ENCODE results near the gene NR2F1-AS1.

DNA sequence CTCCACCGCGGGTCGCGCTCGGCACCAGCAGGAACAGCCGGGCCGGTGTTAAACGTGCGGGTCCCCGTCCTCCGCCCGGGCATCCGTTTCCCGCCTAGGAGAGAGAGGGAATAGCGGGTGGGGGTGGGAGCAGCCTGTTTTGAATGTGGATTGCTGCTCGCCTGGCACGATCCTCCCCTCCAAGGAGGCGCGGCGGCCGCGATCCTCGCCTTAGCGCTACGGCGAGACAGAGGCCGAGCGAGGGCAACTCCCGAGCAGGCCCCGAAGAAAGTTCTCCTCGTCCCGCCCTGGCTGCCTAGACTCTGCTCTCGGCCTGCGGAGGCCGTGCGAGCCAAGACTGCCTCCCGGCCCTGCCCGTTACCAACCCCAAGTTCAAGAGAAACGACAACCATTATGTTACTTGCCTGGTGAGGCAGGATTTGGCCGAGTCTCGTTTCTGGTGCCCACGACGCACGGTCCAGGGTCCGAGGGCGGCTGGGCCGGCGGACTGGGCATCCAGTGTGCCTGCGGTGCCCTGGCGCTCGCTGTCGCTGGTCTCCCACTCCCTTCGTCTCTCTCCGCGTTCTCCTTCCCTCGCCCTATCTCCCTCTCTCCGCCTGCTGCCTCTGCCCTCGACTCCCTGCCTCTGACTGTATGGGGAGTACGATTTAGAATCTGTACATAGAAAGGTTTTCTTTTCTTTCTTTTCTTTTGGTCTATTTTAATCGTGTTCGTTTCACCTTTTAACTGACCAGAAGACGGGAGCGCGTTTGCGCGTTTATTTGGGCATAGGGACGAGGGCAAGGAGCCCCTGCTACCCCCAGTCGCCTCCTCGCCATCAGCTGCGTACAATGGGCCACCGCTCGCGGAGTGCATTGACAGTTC, 724 bp downstream of the NR2F1-AS1 start:
- TF ChIP-seq L3MBTL2 (IDR thresholded peaks at IDR 0.05) (no peak), EZH2 (IDR thresholded peaks at IDR 0.05; ENCODE audit: borderline replicate concordance, low read depth, low read length) (no peak), ZNF639 (CRISPR knock-in tag; conservative IDR thresholded peaks at IDR 0.05 in 1 of 2, IDR thresholded peaks at IDR 0.05 in 1 of 2) (no peak), ZNF384 (IDR thresholded peaks at IDR 0.05; ENCODE audit: low read depth, low read length) (no peak), EGR1 (conservative IDR thresholded peaks at IDR 0.05) (no peak)

Measured in K562 (cell line).